ENCODE data around the gene AGAP1.

DNA sequence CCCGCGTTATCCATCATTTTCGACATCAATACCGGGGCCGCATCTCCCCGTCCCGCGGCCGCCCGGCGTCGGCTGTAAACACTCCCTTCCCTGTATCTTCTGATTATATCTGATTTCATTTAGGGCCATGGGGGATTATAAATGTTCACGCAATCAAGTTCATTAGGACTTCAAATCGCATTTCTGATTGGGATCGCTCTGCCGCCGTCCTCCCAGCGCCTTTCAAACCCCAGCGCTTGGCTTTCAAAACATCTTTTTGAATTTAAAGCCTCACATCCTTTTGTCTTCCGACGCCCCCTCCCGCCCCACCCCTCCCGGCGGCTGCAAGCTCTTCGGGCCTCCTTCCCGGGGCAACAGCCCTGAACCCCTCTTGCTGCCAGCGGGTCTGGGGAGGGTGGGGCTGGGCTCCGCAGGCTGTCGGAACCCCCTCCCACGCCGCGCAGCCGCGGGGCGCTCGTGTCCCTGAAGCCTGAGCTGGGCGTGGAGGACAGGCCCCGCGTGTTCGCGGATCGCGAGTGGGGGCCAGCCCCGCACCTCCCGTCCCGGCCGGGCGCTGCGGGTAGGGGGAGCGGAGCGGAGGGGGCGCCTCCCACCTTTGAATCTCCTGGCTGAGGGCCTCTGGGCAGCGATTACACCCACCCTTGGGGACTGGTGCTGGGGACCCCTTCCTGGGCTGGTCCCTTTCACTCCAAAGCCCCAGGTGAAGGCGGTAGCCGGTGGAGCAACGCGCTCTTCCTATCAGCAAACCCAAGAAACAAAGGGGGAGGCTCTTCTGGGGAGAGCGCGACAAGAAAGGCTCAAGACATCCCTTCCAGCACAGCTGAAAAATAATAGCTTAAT lies 685.6 kb downstream of the AGAP1 start:
- TF ChIP-seq CTCF (IDR thresholded peaks at IDR 0.05): no peak
- TF ChIP-seq POLR2A (IDR thresholded peaks at IDR 0.05): no peak
